Gastrocnemius medialis (tissue), 4 donors: Measurements from ENCODE around the gene RCOR1.

Experiments used
- CTCF ChIP-seq, 5 experiments: fragments of 450-650 bp in 3 of 5; fragments of 200-600 bp in 2 of 5; sonication (generic) in 2 of 5; IDR thresholded peaks in 4 of 5; conservative IDR thresholded peaks in 1 of 5; 1 replicate in 4 of 5; 2 replicates in 1 of 5; pipeline ENCODE4 v1.5.1; 2016 to 2019; ENCODE audit warnings: antibody characterized with exemption in 5 of 5, mild to moderate bottlenecking in 3 of 5, moderate library complexity in 3 of 5
- POLR2A ChIP-seq, 2 donors: fragments of 450-650 bp; IDR thresholded peaks; one replicate each; pipeline ENCODE4 v1.6.1; 2017; ENCODE audit warnings: antibody characterized with exemption in 2 of 2, mild to moderate bottlenecking in 2 of 2, moderate library complexity in 2 of 2

- TF ChIP-seq CTCF (IDR thresholded peaks at IDR 0.05 in 4 of 5, conservative IDR thresholded peaks at IDR 0.05 in 1 of 5), result no peak
- TF ChIP-seq POLR2A (IDR thresholded peaks at IDR 0.05), result no peak
These were observed 40.3 kb upstream of the RCOR1 start for GRCh38 chr14:102551995-102552705.
